ENCODE results near the gene NTRK3.

- TF ChIP-seq CTCF (IDR thresholded peaks at IDR 0.05), result no peak
- TF ChIP-seq POLR2A (IDR thresholded peaks at IDR 0.05), result no peak
Observed at GRCh38 chr15:88187195-88187594, 69.3 kb downstream of the NTRK3 start.
